ENCODE results near the gene SYNE3. TPM values are rescaled to one million over a fixed set of nuclear protein-coding genes. Genes with fewer than 3 reads are reported as not detected.

Gene SYNE3
- total and polyA plus RNA-seq, 9 of the 15 experiments (the other 6 are each of a cell fraction or from before 2014, with no cell fraction given), result 0.04 to 3.1 (median 0.55) TPM

GRCh38 chr14:95515596-95516552 lies 576 bp downstream of the SYNE3 start (continued):
- no peak for TF ChIP-seq C11orf30 (IDR thresholded peaks at IDR 0.05; ENCODE audit: low read depth)
- no peak for TF ChIP-seq ZNF395 (CRISPR knock-in tag; IDR thresholded peaks at IDR 0.05)
- no peak; the same call in 1 of the 2 replicates for TF ChIP-seq ZFX (CRISPR knock-in tag; IDR thresholded peaks at IDR 0.05)
- no peak for TF ChIP-seq ZKSCAN1 (IDR thresholded peaks at IDR 0.05; ENCODE audit: low read depth, low read length)
- no peak for TF ChIP-seq NFE2 (IDR thresholded peaks at IDR 0.05; ENCODE audit: low read depth)
- TF ChIP-seq ZBTB40 (IDR thresholded peaks at IDR 0.05), result peak; percentile 47; the same call in 1 of the 2 replicates
- TF ChIP-seq ZBTB40 (CRISPR knock-in tag; IDR thresholded peaks at IDR 0.05), result no peak
- no peak for TF ChIP-seq KLF10 (CRISPR knock-in tag; IDR thresholded peaks at IDR 0.05)
- TF ChIP-seq ZNF655 (CRISPR knock-in tag; IDR thresholded peaks at IDR 0.05), result no peak
- TF ChIP-seq ELF4 (CRISPR knock-in tag; IDR thresholded peaks at IDR 0.05), result no peak
- no peak for TF ChIP-seq SNRNP70 (optimal IDR thresholded peaks at IDR 0.05; ENCODE audit: low read depth, low read length)
- TF ChIP-seq, protein P1, sequence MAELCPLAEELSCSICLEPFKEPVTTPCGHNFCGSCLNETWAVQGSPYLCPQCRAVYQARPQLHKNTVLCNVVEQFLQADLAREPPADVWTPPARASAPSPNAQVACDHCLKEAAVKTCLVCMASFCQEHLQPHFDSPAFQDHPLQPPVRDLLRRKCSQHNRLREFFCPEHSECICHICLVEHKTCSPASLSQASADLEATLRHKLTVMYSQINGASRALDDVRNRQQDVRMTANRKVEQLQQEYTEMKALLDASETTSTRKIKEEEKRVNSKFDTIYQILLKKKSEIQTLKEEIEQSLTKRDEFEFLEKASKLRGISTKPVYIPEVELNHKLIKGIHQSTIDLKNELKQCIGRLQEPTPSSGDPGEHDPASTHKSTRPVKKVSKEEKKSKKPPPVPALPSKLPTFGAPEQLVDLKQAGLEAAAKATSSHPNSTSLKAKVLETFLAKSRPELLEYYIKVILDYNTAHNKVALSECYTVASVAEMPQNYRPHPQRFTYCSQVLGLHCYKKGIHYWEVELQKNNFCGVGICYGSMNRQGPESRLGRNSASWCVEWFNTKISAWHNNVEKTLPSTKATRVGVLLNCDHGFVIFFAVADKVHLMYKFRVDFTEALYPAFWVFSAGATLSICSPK (IDR thresholded peaks at IDR 0.05; ENCODE audit: borderline replicate concordance), result no peak
- peak; percentile 63; the same call in 1 of the 2 replicates for TF ChIP-seq L3MBTL2 (IDR thresholded peaks at IDR 0.05)
- TF ChIP-seq NFYB (IDR thresholded peaks at IDR 0.05; ENCODE audit: extremely low read depth, insufficient read length), result no peak
